Measurements from ENCODE around the gene FOXN4.

Gene FOXN4

DNA sequence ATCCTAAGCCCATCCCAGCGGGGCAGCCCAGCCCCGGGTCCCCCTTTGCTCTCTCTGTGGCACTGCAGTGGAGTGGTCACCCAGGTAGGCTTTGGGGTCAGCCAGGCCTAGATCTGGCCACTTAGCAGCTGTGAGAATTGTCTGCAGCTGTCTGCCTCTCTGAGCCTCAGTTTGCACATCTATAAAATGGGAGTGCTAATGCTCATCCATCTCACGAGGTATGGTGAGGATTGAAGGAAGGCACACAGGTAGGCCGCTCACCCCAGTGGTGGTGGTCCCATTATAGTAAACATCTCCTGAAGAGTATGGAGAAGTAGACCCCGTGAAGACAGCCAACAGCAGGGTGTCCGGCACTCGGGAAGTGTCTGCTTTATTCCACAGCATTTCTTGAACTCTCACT is 9.2 kb downstream of the FOXN4 start:
- Histone ChIP-seq H3K9me3 (ENCODE audit: low read length) (no peaks in the 10 kb centered on the region), H3K27me3 (ENCODE audit: insufficient read depth, low read length) (peaks cover 12% of the 10 kb centered on the region), H3K4me1 (ENCODE audit: insufficient read depth, low read length) (peaks cover 3% of the 10 kb centered on the region), H3K4me3 (ENCODE audit: low read length) (no peak overlapping the region), H3K36me3 (ENCODE audit: insufficient read depth, low read length) (no peaks in the 10 kb centered on the region), H2AFZ (ENCODE audit: low read depth, low read length) (no peak overlapping the region)

DNA sequence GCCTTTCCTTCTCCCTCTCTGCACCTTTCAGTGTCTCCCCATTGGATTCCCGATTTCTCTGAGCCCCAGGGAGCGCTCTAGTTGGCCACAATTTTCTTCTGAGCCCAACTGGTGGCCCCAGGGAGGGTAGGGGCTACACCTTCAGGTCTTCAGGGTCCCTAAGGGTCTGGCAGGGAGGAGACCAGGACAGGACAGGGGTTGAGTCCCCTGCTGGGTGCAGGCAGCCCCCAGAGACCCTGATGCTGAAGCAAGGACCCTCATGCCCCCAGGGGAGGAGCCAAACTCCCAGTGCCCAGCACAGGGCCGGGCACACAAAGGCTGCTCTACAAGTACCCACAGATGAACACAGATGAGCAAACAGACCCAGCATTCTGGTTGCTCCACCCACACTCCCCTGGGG is 12.7 kb downstream of the FOXN4 start:
- Histone ChIP-seq H3K4me3 (ENCODE audit: low read length) (no peak overlapping the region), H3K9me3 (ENCODE audit: low read length) (no peaks in the 10 kb centered on the region), H2AFZ (ENCODE audit: low read depth, low read length) (no peak overlapping the region), H3K4me1 (ENCODE audit: insufficient read depth, low read length) (peaks cover 3% of the 10 kb centered on the region), H3K27me3 (ENCODE audit: insufficient read depth, low read length) (no peaks in the 10 kb centered on the region), H3K36me3 (ENCODE audit: insufficient read depth, low read length) (no peaks in the 10 kb centered on the region)

DNA sequence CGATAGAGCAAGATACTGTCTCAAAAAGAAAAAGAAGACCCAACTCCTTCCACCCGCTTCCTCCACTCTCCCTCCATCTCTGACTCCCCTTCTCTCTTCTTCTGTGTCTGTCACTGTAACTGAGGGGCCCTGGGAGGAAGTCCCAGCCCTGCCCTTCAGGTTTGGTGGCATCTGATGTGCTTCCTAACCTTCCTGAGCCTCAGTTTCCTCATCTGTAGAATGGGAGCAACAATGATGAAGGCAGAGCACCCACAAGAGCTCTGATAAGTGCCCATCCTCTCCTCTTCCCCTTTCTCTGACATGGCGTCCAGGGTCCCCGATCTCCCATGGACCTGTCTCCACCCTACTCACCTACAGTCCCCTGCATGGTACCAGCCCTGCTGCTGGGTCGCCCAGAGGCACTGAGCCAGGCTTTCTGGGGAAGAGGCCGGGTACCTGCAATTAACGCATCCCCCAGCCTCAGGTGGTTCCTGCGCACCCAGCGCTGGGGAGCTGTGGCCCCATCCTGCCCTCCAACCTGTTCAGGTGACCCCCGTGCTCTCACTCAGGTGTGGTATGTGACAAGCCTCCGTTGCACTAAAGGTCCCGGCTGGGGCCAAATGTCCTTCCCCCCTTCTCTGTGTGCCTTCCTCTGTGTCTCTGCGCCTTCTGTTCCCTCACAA is 13.2 kb downstream of the FOXN4 start:
- H3K9me3 ChIP-seq (ENCODE audit: low read length) = no peaks in the 10 kb centered on the region
- H3K36me3 ChIP-seq (ENCODE audit: insufficient read depth, low read length) = no peaks in the 10 kb centered on the region
- H2AFZ ChIP-seq (ENCODE audit: low read depth, low read length) = no peak overlapping the region
- no peaks in the 10 kb centered on the region for H3K27me3 ChIP-seq (ENCODE audit: insufficient read depth, low read length)
- H3K4me1 ChIP-seq (ENCODE audit: insufficient read depth, low read length) = peaks cover 8% of the 10 kb centered on the region
- H3K4me3 ChIP-seq (ENCODE audit: low read length) = no peak overlapping the region

DNA sequence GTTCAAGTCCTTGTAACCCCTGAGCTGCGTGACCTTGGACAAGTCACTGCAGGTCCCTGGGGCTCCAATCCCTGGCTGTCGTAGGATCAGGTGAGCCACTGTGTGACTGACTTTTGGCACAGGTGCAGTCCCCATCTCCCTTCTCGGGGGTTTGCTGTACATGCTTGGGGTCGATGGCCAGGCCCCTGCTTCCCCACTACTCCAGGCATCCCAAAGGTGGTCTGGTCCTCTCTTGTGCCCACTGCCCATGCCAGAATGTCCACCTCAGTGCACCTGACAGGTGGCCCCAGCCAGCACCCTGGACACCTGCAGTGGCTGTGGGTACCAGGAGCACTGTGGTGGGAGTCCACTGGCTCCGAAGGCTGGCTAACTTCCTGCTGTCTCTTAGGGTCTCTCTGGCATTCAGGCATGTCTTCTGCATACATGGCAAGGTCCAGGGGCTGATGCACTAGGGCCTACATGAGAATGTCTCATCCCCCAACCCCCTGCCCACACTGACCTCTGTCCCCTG is 14.7 kb downstream of the FOXN4 start:
- no peaks in the 10 kb centered on the region for H3K27me3 ChIP-seq (ENCODE audit: insufficient read depth, low read length)
- no peaks in the 10 kb centered on the region for H3K9me3 ChIP-seq (ENCODE audit: low read length)
- H2AFZ ChIP-seq (ENCODE audit: low read depth, low read length) = no peak overlapping the region

DNA sequence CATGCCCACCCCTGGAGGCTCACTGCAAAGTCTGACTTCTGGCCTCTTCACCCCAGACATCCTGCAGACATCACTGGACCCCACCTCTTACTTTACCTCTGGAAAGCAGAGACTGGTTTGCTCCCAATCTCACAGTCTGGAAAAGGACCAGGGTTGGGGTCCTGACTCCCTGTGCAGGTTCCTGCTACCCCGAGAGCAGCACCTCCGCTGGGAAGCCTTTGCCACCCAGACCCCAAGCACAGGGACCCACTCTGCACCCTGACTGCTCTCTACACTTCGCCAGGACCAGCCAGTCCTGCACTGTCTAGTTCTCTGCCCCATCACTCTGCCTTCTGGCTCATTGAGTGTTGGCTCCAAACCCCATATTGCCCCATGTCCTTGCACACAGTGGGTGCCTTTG is 16.0 kb downstream of the FOXN4 start:
- no peaks in the 10 kb centered on the region for H3K27me3 ChIP-seq (ENCODE audit: insufficient read depth, low read length)
- no peaks in the 10 kb centered on the region for H3K36me3 ChIP-seq (ENCODE audit: insufficient read depth, low read length)
- H2AFZ ChIP-seq (ENCODE audit: low read depth, low read length) = no peak overlapping the region
- H3K4me3 ChIP-seq (ENCODE audit: low read length) = no peak overlapping the region
- no peaks in the 10 kb centered on the region for H3K9me3 ChIP-seq (ENCODE audit: low read length)
- peaks cover 12% of the 10 kb centered on the region for H3K4me1 ChIP-seq (ENCODE audit: insufficient read depth, low read length)

More for the DNA sequence above, 14.7 kb downstream of the FOXN4 start:
- Histone ChIP-seq H3K36me3 (ENCODE audit: insufficient read depth, low read length) (no peaks in the 10 kb centered on the region), H3K4me3 (ENCODE audit: low read length) (no peak overlapping the region), H3K4me1 (ENCODE audit: insufficient read depth, low read length) (peaks cover 12% of the 10 kb centered on the region)

DNA sequence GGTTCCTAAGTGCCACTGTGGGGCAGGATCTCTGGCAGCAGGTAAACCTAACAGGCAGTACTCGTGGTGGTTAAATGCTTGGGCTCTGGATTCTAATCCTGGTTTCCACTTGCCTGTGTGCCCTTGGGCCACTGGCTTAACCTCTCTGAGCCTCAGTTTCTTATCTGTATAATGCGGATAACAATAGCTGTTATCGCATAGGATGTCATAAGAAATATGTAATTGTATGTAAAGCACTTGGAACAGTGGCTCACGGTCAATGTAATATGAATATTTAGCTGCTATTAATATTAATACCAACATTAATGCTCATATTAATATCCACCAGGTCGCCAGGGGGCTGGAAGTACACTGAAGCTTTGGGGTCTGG is 16.8 kb downstream of the FOXN4 start:
- H3K36me3 ChIP-seq (ENCODE audit: insufficient read depth, low read length) = no peaks in the 10 kb centered on the region
- no peak overlapping the region for H2AFZ ChIP-seq (ENCODE audit: low read depth, low read length)
- H3K4me3 ChIP-seq (ENCODE audit: low read length) = no peak overlapping the region
- no peaks in the 10 kb centered on the region for H3K9me3 ChIP-seq (ENCODE audit: low read length)
- H3K27me3 ChIP-seq (ENCODE audit: insufficient read depth, low read length) = no peaks in the 10 kb centered on the region
- peaks cover 12% of the 10 kb centered on the region for H3K4me1 ChIP-seq (ENCODE audit: insufficient read depth, low read length)

DNA sequence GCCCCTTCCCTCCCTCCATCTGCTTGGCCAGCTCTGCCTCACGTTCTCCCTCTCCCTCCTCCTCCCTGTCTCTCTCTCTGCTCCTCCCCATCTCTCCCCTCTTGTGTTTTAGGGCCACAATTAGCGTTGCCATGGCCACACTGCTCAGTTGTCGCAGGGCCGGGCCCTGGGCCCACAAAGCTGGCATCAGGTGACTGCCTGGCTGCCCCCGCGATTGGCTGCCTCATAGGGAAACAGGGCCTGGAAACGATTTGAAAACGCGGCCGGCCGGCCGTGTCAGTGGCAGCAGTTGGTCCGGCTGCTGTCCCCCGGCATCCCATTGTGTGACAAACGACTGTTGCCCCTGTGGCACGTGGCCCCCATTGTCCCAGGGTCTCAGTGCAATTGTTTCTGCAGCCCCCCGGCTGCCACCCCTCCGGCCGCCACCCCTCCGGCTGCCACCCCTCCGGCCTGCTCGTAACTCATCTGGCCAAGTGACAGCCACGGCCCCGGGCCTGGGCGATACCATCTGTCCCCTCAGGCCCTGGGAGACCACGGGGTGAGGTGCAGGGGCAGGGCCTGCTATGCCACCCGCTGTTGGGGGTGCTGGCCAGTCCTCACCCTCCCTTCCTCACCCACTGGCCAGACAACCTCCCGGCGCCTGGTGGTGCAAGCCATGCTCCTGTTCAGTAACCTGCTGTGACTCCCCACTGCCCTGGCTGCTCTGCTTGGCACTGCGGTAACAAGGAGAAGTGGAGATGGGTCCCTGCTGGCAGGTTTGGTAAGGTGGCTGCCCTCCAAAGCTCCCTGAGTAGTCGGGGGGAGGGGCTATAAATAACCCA is 17.4 kb downstream of the FOXN4 start:
- H2AFZ ChIP-seq (ENCODE audit: low read depth, low read length) = peak overlapping the region; percentile 14
- peak overlapping the region; percentile 14 for H3K4me3 ChIP-seq (ENCODE audit: low read length)
- H3K36me3 ChIP-seq (ENCODE audit: insufficient read depth, low read length) = no peaks in the 10 kb centered on the region
- no peaks in the 10 kb centered on the region for H3K9me3 ChIP-seq (ENCODE audit: low read length)
- H3K4me1 ChIP-seq (ENCODE audit: insufficient read depth, low read length) = peaks cover 12% of the 10 kb centered on the region
- no peaks in the 10 kb centered on the region for H3K27me3 ChIP-seq (ENCODE audit: insufficient read depth, low read length)

DNA sequence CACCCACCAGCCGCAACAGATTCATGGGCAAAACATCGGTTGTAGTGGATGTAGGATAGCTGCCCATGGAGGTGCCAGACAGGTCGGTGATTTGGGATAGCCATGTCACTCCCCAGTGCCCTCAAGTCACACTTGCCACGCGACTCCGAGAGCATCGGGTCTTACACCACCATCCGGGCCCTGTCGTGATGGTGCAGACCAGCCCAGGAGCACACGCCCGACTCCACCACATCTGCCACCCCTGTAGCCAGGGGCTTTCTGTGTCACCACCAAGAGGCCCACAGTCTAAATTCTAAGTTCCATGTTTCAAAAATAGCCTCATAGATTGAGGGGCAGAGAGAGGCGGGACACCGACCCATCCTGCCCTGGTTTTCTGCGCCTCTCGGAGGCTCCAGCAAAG is 18.0 kb downstream of the FOXN4 start:
- H3K27me3 ChIP-seq (ENCODE audit: insufficient read depth, low read length) = no peaks in the 10 kb centered on the region
- peak overlapping the region; percentile 14 for H2AFZ ChIP-seq (ENCODE audit: low read depth, low read length)
- peak overlapping the region; percentile 14 for H3K4me3 ChIP-seq (ENCODE audit: low read length)
- no peaks in the 10 kb centered on the region for H3K9me3 ChIP-seq (ENCODE audit: low read length)
- H3K36me3 ChIP-seq (ENCODE audit: insufficient read depth, low read length) = no peaks in the 10 kb centered on the region
- H3K4me1 ChIP-seq (ENCODE audit: insufficient read depth, low read length) = peaks cover 12% of the 10 kb centered on the region

DNA sequence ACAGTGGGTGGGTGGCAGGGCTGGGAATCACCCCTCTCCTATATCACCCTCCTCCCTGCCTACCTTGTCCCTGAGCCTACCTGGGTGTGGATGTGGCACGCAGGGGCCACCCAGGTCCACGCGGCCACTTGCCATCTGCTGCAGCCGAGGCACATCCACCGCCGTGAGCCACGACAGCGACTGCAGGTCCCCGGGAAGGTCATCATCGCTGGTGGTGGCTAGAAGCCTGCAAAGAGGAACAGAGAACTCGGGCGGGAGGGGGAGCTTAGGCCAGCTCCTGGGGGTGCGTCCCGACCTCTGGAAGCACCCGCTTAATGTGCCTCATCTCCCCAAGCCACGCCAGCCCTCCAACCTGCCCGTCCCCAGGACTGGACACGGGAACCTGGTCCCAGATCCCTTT is 19.0 kb downstream of the FOXN4 start:
- no peaks in the 10 kb centered on the region for H3K27me3 ChIP-seq (ENCODE audit: insufficient read depth, low read length)
- no peak overlapping the region for H3K4me3 ChIP-seq (ENCODE audit: low read length)
- H3K4me1 ChIP-seq (ENCODE audit: insufficient read depth, low read length) = peaks cover 12% of the 10 kb centered on the region
- H2AFZ ChIP-seq (ENCODE audit: low read depth, low read length) = no peak overlapping the region
- H3K36me3 ChIP-seq (ENCODE audit: insufficient read depth, low read length) = no peaks in the 10 kb centered on the region
- H3K9me3 ChIP-seq (ENCODE audit: low read length) = no peaks in the 10 kb centered on the region

DNA sequence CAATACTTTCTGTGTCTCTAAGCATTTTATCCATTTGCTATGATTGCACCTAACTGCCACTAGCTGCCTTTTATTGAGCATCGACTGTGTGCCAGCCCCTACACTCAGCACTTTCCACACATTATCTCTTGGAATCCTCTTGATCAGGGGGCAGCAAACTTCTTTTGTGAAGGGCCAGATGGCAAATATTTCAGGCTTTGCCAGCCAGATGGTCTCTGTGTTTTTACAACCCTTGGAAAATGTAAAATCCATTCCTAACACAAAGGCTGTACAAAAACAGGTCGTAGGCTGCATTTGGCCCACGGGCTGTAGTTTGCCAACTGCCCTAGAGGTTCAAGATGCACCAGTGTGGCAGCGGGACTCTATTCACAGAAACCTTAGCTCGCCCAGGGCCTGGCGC is 19.5 kb downstream of the FOXN4 start:
- no peaks in the 10 kb centered on the region for H3K9me3 ChIP-seq (ENCODE audit: low read length)
- H3K27me3 ChIP-seq (ENCODE audit: insufficient read depth, low read length) = no peaks in the 10 kb centered on the region
- no peaks in the 10 kb centered on the region for H3K36me3 ChIP-seq (ENCODE audit: insufficient read depth, low read length)
- no peak overlapping the region for H2AFZ ChIP-seq (ENCODE audit: low read depth, low read length)
- H3K4me3 ChIP-seq (ENCODE audit: low read length) = no peak overlapping the region
- H3K4me1 ChIP-seq (ENCODE audit: insufficient read depth, low read length) = peaks cover 12% of the 10 kb centered on the region

DNA sequence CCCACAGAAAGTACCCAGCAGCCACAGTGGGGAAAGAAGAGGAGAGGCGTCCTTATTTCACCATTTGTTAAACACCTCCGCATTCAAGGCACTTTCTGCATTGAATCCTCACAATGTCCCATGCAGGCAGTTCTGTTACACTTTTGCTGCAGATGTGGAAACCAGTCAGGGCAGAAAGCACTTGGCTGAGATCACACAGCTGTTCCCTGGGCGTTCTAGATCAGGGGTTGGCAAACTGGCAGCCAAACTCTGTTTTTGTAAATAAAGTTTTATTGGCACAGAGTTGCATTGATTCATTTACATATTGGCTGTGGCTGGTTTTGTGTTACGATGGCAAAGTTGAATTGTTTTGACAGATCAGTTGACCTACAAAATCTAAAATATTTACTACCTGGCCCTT is 20.1 kb downstream of the FOXN4 start:
- Histone ChIP-seq H3K4me1 (ENCODE audit: insufficient read depth, low read length) (peaks cover 12% of the 10 kb centered on the region), H3K9me3 (ENCODE audit: low read length) (no peaks in the 10 kb centered on the region), H3K4me3 (ENCODE audit: low read length) (no peak overlapping the region), H3K36me3 (ENCODE audit: insufficient read depth, low read length) (no peaks in the 10 kb centered on the region), H2AFZ (ENCODE audit: low read depth, low read length) (no peak overlapping the region), H3K27me3 (ENCODE audit: insufficient read depth, low read length) (no peaks in the 10 kb centered on the region)

DNA sequence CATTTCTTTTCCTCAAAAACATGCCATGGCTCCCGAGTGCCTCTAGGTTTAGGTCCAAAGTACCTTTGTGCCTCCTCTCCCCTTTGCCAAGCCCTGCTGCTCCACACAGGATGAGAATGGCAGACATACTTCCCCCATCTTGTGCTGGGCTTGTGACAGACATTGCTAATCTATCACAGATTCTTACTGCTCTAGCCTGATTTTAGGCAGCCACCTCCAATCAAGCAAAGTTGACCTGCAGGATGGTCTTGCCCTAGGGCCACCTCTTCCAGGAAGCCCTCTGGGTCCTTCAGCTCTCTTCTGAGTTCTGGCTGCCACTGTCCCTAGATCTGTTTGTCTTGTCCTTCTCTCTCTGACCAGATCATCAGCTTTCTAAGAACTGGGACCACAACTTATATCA is 20.5 kb downstream of the FOXN4 start:
- H3K4me1 ChIP-seq (ENCODE audit: insufficient read depth, low read length) = peaks cover 12% of the 10 kb centered on the region
- no peak overlapping the region for H3K4me3 ChIP-seq (ENCODE audit: low read length)
- H3K27me3 ChIP-seq (ENCODE audit: insufficient read depth, low read length) = no peaks in the 10 kb centered on the region
- H3K9me3 ChIP-seq (ENCODE audit: low read length) = no peaks in the 10 kb centered on the region
- H3K36me3 ChIP-seq (ENCODE audit: insufficient read depth, low read length) = no peaks in the 10 kb centered on the region
- no peak overlapping the region for H2AFZ ChIP-seq (ENCODE audit: low read depth, low read length)

DNA sequence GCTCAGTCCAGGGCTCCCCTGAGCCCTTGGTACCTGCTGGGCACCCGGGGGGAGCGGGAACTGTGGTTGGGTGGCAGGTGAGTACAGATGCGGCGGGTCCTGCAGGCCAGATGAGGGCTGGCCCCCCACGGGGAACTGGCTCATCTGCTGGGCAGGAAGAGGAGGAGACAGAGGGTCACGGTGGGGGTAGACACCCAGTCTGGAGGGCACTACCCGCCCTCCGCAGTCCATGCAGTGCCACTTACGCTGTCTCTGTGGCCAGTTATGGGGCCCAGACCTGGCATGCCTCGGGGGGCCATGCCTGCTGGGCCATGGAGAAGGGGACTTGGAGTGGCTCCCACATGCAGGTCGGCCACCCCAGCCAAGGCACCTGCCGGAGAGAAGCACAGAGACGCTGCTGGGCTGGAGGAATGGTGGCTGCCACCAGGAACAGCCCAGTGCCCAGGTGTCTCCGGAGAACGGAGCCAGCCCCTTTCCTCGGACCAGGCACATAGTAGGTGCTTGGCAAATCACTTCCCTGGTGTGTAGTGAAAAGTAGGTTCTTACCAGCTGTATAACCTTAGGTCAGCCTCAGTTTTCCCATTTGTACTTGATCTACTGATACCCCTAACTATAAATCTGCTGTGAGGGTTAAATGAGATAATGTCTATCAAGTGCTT is 21.1 kb downstream of the FOXN4 start:
- H3K4me1 ChIP-seq (ENCODE audit: insufficient read depth, low read length) = peaks cover 12% of the 10 kb centered on the region
- no peak overlapping the region for H3K4me3 ChIP-seq (ENCODE audit: low read length)
- no peak overlapping the region for H2AFZ ChIP-seq (ENCODE audit: low read depth, low read length)
- no peaks in the 10 kb centered on the region for H3K36me3 ChIP-seq (ENCODE audit: insufficient read depth, low read length)
- H3K9me3 ChIP-seq (ENCODE audit: low read length) = no peaks in the 10 kb centered on the region
- H3K27me3 ChIP-seq (ENCODE audit: insufficient read depth, low read length) = no peaks in the 10 kb centered on the region

Data from neuron (in vitro differentiated cells).